ENCODE measurements around the gene ZBED1.
"Not testable (repeated sequence)": the region's sequence is repeated elsewhere in the genome, so short reads cannot be mapped to it uniquely, and the experiment has no call there.

The ZBED1 gene

GRCh38 chrX:2500803-2501558 is at the start of gene ZBED1, which contains the start of gene DHRSX:
Gene ZBED1 (minus strand): TSS chrX:2500976. CDS start chrX:2490719, 10,257 bp downstream.
Gene DHRSX (minus strand): TSS chrX:2500976. CDS start chrX:2500925, 51 bp downstream.
- no peak for FAIRE-seq
- no peak for DNase-seq (ENCODE audit: low spot score)

GRCh38 chrX:2549876-2550275 is 49.1 kb upstream of the ZBED1 start:
- FAIRE-seq (no peak), DNase-seq (ENCODE audit: low spot score) (no peak)

- FAIRE-seq (no peak), DNase-seq (ENCODE audit: low spot score) (no peak)
Observed at GRCh38 chrX:2548711-2549423, 48.1 kb upstream of the ZBED1 start.

- no peak for FAIRE-seq
Observed at GRCh38 chrX:2547736-2548135, 47.0 kb upstream of the ZBED1 start.

GRCh38 chrX:2546496-2546895 is 45.7 kb upstream of the ZBED1 start:
- FAIRE-seq = no peak
- no peak for DNase-seq (ENCODE audit: low spot score)

More at GRCh38 chrX:2547736-2548135, 47.0 kb upstream of the ZBED1 start:
- no peak for DNase-seq (ENCODE audit: low spot score)

- DNase-seq (ENCODE audit: low spot score) = no peak
- FAIRE-seq = no peak
Observed at GRCh38 chrX:2545144-2545543, 44.4 kb upstream of the ZBED1 start.

- DNase-seq (ENCODE audit: low spot score) = no peak
- FAIRE-seq = no peak
Observed at GRCh38 chrX:2542826-2543521, 42.2 kb upstream of the ZBED1 start.

- no peak for DNase-seq (ENCODE audit: low spot score)
- no peak for FAIRE-seq
Observed at GRCh38 chrX:2541603-2542002, 40.8 kb upstream of the ZBED1 start.

GRCh38 chrX:2540426-2540947 is 39.7 kb upstream of the ZBED1 start:
- FAIRE-seq (no peak), DNase-seq (ENCODE audit: low spot score) (peak; percentile 12)

- FAIRE-seq = no peak
Observed at GRCh38 chrX:2539586-2539985, 38.8 kb upstream of the ZBED1 start.

GRCh38 chrX:2538031-2538757 is 37.4 kb upstream of the ZBED1 start:
- FAIRE-seq = no peak
- no peak for DNase-seq (ENCODE audit: low spot score)

More at GRCh38 chrX:2539586-2539985, 38.8 kb upstream of the ZBED1 start:
- no peak for DNase-seq (ENCODE audit: low spot score)

GRCh38 chrX:2536974-2537373 is 36.2 kb upstream of the ZBED1 start:
- no peak for FAIRE-seq
- DNase-seq (ENCODE audit: low spot score) = no peak

GRCh38 chrX:2536141-2536540 is 35.4 kb upstream of the ZBED1 start:
- DNase-seq (ENCODE audit: low spot score) (no peak), FAIRE-seq (no peak)

- not testable (repeated sequence) for FAIRE-seq; DNase-seq (ENCODE audit: low spot score)
Observed at GRCh38 chrX:2534261-2535021, 33.7 kb upstream of the ZBED1 start.

GRCh38 chrX:2533424-2533823 is 32.6 kb upstream of the ZBED1 start:
- DNase-seq (ENCODE audit: low spot score) (no peak), FAIRE-seq (no peak)

- FAIRE-seq (no peak), DNase-seq (ENCODE audit: low spot score) (no peak)
Observed at GRCh38 chrX:2526390-2526789, 25.6 kb upstream of the ZBED1 start.

GRCh38 chrX:2523911-2524310 is 23.1 kb upstream of the ZBED1 start:
- FAIRE-seq = no peak
- no peak for DNase-seq (ENCODE audit: low spot score)

GRCh38 chrX:2521927-2522386 is 21.2 kb upstream of the ZBED1 start:
- DNase-seq (ENCODE audit: low spot score) (no peak), FAIRE-seq (no peak)

GRCh38 chrX:2521092-2521926 is 20.5 kb upstream of the ZBED1 start:
- FAIRE-seq (no peak), DNase-seq (ENCODE audit: low spot score) (no peak)

All from RCC 7860 (cell line).